Keratinocyte (primary cell): Measurements from ENCODE around the gene KRTAP4-9.

ENCODE experiments used
- EZH2 ChIP-seq: IDR thresholded peaks from one replicate; pipeline ENCODE4 v1.6.1; 2012; ENCODE audit warnings: inconsistent platforms, mild to moderate bottlenecking, low read length, moderate library complexity
- TF ChIP-seq, protein P1 (sequence below), 3 experiments: IDR thresholded peaks in 1 of 3; conservative IDR thresholded peaks in 1 of 3; optimal IDR thresholded peaks in 1 of 3; 2 replicates in 2 of 3; 3 replicates in 1 of 3; pipeline versions ENCODE3 to v1.5.1; 2011; ENCODE audit warnings: low read length in 3 of 3, mild to moderate bottlenecking in 3 of 3, moderate library complexity in 2 of 3, control low read depth in 1 of 3, inconsistent platforms in 1 of 3; ENCODE audit not compliant: insufficient read depth in 2 of 3; ENCODE audit errors: extremely low read depth in 1 of 3

DNA sequence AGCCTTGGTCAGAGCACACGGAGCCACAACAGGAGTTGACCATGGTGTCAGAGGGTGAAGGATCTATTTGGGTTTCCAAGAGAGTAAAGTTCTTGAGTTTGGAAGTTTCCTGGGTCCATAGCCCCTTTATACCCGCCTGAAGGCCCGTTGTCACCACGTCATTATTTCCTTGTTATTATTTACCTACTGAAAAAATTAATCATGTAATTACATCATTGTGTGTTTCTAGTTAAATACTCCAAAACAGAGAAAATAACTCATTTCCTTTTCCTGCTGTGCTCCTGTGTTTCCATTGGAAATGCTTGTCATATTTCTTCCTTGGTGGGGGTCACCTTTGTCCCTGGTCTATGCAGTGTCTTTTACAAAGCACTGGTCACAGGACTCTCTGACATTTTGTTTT lies 7.1 kb upstream of the KRTAP4-9 start, which contains the start of gene KRTAP4-8:
- TF ChIP-seq, protein P1, sequence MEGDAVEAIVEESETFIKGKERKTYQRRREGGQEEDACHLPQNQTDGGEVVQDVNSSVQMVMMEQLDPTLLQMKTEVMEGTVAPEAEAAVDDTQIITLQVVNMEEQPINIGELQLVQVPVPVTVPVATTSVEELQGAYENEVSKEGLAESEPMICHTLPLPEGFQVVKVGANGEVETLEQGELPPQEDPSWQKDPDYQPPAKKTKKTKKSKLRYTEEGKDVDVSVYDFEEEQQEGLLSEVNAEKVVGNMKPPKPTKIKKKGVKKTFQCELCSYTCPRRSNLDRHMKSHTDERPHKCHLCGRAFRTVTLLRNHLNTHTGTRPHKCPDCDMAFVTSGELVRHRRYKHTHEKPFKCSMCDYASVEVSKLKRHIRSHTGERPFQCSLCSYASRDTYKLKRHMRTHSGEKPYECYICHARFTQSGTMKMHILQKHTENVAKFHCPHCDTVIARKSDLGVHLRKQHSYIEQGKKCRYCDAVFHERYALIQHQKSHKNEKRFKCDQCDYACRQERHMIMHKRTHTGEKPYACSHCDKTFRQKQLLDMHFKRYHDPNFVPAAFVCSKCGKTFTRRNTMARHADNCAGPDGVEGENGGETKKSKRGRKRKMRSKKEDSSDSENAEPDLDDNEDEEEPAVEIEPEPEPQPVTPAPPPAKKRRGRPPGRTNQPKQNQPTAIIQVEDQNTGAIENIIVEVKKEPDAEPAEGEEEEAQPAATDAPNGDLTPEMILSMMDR (optimal IDR thresholded peaks at IDR 0.05 in 1 of 3, IDR thresholded peaks at IDR 0.05 in 1 of 3, conservative IDR thresholded peaks at IDR 0.05 in 1 of 3; ENCODE audit: extremely low read depth in 1 of 3, insufficient read depth in 2 of 3, low read length in 3 of 3): no peak
- TF ChIP-seq EZH2: no peak
